Left ventricle myocardium inferior (tissue), 1 donor: Measurements from ENCODE around the gene IKZF3. TPM values are rescaled to one million over a fixed set of nuclear protein-coding genes. Genes with fewer than 3 reads are reported as not detected.

ENCODE experiments used
- DNase-seq: peaks from one replicate; pipeline ENCODE4 v3.0.0-alpha.2; 2020
- H3K27ac ChIP-seq: fragments of 200-600 bp; replicated peaks from 2 replicates; pipeline ENCODE4 v1.8.0; 2021
- H3K27me3 ChIP-seq: fragments of 200-600 bp; 2 replicates; pipeline ENCODE4 v1.8.0; 2021; ENCODE audit warnings: low read depth
- H3K36me3 ChIP-seq: fragments of 200-600 bp; 2 replicates; pipeline ENCODE4 v1.8.0; 2021
- H3K4me1 ChIP-seq: fragments of 200-600 bp; 2 replicates; pipeline ENCODE4 v1.8.0; 2021
- H3K4me3 ChIP-seq: fragments of 200-600 bp; 2 replicates; pipeline ENCODE4 v1.8.0; 2021; ENCODE audit warnings: mild to moderate bottlenecking, moderate library complexity
- H3K9me3 ChIP-seq: fragments of 200-600 bp; replicated peaks from 2 replicates; pipeline ENCODE4 v1.8.0; 2021
- intact Hi-C: fragments of 100-400 bp; cut with micrococcal nuclease; formaldehyde crosslinking; loops from one replicate; pipeline ENCODE4 v1.11.0; 2022
- total RNA-seq: library from RNA; stranded (reverse); fragmentation: NEBNext Ultra II Directional; extraction: Animal tissue kit (Norgen Biotek cat#: 25700); gene quantifications from one replicate; pipeline ENCODE4 v1.2.1, GENCODE V29; 2021
- TF ChIP-seq, protein P1 (sequence below): fragments of 200-600 bp; IDR thresholded peaks from 2 replicates; pipeline ENCODE4 v1.8.0; 2021; ENCODE audit warnings: antibody characterized with exemption, mild to moderate bottlenecking, borderline replicate concordance
- donor health status: DM: no; HTN: yes; CAD: no; lungs with severe emphysema.

IKZF3 gene
- total RNA-seq, 1 donor from 2014 or later = 0.16 TPM

DNA sequence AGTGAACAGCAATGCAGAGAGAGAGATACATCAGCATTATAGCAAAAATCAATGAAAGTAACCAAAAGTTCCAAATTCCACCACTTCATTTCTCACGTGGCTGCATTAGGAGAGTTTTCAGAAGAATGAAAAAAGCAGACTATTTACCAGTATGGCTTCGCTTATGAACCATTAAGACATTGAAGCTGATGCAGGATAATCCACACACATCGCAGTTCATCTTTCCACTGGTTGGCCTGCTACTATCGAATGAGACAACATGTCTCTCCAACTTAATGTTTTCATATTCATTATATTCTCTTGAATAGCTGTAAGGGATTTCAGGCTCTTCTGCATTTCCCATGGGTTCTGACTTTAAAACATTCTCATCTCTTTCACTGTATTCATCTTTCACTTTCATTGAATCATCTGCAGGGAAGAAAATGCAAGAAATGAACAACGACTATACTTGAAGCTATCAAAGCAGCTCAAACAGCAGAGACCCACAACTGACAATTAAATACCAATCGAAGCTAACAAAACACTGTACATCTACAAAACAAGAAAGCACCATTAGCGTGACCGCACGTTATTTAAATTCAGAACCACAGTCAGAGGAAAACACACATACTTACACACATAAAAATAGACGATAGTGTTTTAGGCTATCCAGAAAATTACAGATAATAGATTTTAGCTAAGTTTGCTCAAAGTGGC is 71.4 kb downstream of the IKZF3 start:
- intact Hi-C loops = no loop called here
- peaks cover 67% of the 10 kb centered on the region for H3K27me3 ChIP-seq
- no peaks in the 10 kb centered on the region for H3K9me3 ChIP-seq
- no peaks in the 10 kb centered on the region for H3K36me3 ChIP-seq
- TF ChIP-seq, protein P1, sequence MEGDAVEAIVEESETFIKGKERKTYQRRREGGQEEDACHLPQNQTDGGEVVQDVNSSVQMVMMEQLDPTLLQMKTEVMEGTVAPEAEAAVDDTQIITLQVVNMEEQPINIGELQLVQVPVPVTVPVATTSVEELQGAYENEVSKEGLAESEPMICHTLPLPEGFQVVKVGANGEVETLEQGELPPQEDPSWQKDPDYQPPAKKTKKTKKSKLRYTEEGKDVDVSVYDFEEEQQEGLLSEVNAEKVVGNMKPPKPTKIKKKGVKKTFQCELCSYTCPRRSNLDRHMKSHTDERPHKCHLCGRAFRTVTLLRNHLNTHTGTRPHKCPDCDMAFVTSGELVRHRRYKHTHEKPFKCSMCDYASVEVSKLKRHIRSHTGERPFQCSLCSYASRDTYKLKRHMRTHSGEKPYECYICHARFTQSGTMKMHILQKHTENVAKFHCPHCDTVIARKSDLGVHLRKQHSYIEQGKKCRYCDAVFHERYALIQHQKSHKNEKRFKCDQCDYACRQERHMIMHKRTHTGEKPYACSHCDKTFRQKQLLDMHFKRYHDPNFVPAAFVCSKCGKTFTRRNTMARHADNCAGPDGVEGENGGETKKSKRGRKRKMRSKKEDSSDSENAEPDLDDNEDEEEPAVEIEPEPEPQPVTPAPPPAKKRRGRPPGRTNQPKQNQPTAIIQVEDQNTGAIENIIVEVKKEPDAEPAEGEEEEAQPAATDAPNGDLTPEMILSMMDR = no peak
- no peak overlapping the region for H3K27ac ChIP-seq
- DNase-seq = no peak
- H3K4me3 ChIP-seq = no peak overlapping the region
- H3K4me1 ChIP-seq = no peaks in the 10 kb centered on the region

DNA sequence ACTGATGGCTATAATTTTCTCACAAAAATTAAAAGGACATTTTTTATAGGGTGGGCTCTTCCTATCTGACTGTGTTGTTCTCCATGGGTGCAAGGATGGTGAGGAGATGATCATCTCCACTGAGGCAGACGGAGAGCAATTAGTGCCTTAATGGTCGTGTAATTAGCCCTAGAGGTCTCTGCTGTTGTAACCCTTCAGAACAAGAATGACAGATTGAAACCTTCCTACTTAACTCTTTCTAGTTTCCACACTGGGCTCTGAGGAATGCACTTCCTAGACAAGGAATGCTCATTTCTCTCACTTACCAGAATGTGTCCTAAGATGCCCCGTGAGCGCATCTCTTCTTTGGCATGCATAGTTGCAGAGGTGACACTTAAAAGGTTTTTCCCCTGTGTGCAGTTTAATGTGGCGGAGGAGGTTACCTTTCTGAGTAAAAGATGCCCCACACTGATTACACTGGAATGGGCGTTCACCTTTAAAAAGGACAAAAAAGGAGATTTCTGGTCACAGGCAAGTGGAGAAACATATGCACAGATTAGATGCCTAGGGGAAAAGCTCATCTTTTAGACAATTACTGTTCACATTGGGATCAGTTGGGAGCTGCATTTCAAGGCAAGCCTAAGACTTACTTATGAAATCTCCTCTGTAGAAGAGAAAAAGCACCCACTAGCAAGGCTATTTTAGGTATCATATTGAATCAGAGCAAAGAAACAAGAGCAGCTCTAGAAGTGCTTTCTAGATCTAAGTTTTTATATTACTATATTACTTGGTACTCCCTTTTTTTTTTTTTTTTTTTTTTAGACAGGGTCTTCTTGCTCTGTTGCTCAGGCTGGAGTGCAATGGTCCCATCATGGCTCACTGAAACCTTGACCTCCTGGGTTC is 72.8 kb downstream of the IKZF3 start:
- no peaks in the 10 kb centered on the region for H3K36me3 ChIP-seq
- H3K27me3 ChIP-seq = peaks cover 67% of the 10 kb centered on the region
- intact Hi-C loops = no loop called here
- H3K27ac ChIP-seq = no peak overlapping the region
- DNase-seq = no peak
- H3K9me3 ChIP-seq = no peaks in the 10 kb centered on the region
- no peak overlapping the region for H3K4me3 ChIP-seq
- TF ChIP-seq, protein P1 = no peak
- H3K4me1 ChIP-seq = no peaks in the 10 kb centered on the region

DNA sequence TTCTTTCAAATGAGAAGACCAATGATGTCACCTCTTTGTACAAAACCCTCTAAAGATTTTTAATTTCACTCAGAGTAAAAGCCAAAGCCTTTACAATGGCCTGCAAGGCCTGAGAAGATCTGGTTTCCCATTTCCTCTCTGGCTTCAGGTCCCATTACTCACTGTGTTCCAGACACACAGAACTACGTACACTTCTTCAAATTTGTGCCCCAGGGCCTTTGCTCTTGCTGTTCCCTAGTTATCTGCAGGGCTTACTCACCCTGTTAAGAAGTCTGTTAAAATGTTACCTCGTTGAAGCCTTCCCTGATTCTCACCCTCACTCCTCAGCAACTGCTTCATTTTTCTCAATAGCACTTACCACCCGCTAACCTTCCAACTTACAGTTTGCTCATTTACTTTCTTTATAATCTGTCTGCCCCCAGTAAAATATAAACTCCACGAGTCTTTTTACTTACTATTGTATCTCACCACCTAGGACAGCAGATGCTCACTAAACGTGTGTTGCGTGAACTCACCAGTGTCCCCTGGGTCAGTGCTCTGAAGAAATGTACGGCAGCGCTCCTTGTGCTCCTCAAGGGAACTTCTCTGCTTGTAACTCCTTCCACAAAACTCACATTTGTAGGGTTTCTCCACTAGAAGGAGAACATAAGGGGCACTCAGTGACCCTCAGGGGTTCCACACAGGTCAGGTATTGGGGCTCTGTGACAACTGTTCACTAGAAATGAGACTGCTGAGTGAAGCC is 76.2 kb downstream of the IKZF3 start:
- Histone ChIP-seq H3K9me3 (no peaks in the 10 kb centered on the region), H3K27ac (no peak overlapping the region), H3K4me1 (no peaks in the 10 kb centered on the region), H3K36me3 (no peaks in the 10 kb centered on the region), H3K27me3 (peaks cover 72% of the 10 kb centered on the region), H3K4me3 (no peak overlapping the region)
- intact Hi-C loops = no loop called here
- DNase-seq = no peak
- TF ChIP-seq, protein P1 = no peak

DNA sequence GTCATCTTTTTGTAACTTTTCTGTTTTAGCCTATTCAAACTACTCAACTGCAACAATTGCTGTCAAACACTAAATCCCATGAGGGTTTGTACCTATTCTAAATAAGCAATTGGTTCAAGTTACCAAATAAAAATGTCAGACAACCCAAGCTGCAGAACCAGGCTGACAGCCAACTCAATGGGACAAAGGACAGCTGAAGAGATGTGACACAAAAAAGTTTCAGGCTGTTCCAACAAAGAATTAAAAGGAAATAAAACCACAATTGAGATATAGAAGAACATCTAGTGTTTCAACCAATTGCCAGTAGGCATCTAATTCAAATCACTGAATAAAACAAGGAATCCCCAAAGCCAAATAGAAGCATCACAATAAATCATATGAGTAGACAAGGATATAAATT is 77.1 kb downstream of the IKZF3 start:
- no peak overlapping the region for H3K27ac ChIP-seq
- no peaks in the 10 kb centered on the region for H3K36me3 ChIP-seq
- intact Hi-C loops = no loop called here

DNA sequence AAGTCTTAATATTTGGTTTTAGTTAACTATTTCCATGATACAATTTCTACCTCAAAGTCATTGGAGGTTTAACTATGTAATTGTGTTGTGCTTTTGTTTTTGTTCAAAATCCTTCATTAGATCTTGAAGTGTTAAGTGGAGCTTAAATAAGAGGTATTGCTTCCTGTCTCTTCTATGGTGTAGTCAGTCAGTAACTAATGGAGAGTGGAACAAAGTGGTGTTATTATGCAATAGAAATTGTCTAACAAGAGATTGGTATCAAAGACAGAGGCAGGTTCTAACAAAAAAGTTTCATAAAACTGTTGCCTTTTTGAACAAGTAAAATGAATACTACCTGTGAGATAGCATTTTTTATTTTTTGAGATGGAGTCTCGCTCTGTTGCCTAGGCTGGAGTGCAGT is 81.1 kb downstream of the IKZF3 start:
- Histone ChIP-seq H3K4me1 (peaks cover 4% of the 10 kb centered on the region), H3K9me3 (no peaks in the 10 kb centered on the region), H3K36me3 (no peaks in the 10 kb centered on the region), H3K27ac (no peak overlapping the region), H3K4me3 (no peak overlapping the region), H3K27me3 (peaks cover 77% of the 10 kb centered on the region)
- no peak for DNase-seq
- intact Hi-C loops = no loop called here
- TF ChIP-seq, protein P1 = no peak

More for the DNA sequence above, 77.1 kb downstream of the IKZF3 start:
- peaks cover 4% of the 10 kb centered on the region for H3K4me1 ChIP-seq
- peaks cover 72% of the 10 kb centered on the region for H3K27me3 ChIP-seq
- DNase-seq = no peak
- TF ChIP-seq, protein P1 = no peak
- no peaks in the 10 kb centered on the region for H3K9me3 ChIP-seq
- no peak overlapping the region for H3K4me3 ChIP-seq
